GM19043 (cell line): ENCODE results near the gene SEC22B.
"Not testable (repeated sequence)": the region's sequence is repeated elsewhere in the genome, so short reads cannot be mapped to it uniquely, and the experiment has no call there.

Experiments
- ATAC-seq: cut with Tn5 transposase; IDR thresholded peaks from one replicate; pipeline ENCODE4 v1.9.1; 2021; ENCODE audit warnings: low read depth; ENCODE audit not compliant: unreplicated experiment

SEC22B gene

GRCh38 chr1:120120525-120120924 lies 55.8 kb downstream of the SEC22B start:
- ATAC-seq, result not testable (repeated sequence)

DNA sequence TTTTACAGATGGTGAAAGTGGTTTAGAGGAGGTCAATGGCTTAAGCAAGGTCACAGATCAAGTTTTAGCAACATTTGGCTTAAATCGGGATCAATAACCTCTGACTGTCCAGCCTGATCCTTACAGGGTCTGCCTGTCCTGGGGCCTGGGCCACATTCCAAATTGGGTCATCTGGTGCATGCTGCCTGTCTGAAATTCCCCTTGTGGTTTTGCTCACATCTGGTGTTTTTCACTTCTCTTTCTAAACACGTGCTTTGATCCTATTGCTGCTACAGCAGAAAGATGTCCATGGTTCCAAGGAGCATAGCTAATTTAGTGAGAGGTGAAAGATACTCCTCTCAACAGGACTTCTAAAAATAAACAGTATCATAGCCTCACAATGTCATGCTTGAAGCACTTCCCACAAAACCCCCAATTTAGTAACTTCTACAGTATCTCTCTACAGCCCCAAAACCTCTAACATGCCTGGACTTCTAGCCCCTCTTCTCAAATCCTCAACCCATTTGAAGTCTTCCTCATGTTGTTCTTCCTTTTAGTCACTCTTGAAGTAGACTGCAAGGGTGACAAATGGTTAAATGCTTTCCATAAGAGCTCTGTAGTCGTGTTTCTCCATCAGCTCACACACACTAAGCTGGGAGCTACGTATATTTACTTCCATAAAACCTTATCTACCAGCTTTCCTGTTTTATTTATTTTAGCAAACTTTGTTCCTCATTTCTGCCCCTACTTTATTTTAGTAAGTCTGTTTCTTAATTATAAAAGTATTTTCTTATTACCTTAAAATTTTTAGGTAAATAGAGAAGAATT lies 58.7 kb downstream of the SEC22B start:
- ATAC-seq, result peak; percentile 38

GRCh38 chr1:120116094-120116493 lies 60.2 kb downstream of the SEC22B start:
- ATAC-seq, result not testable (repeated sequence)

DNA sequence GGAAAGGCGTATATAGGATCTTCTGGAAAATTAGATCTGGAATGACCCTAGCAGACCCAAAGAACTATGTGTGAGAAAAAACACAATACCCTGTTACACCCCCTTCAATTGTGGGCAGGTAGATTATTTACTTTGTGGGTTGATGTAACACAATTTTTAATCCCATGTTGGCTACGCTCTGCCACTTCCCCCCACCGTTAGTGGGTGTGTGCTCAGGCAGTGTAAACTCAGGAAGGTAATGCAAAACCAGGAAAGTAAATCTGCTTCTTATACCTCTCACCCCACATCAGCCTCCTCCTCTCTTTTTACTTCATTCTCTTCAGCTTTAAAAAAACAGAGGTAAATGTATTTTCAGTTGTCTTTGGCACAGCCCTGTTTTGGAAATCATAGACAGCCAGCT lies 63.2 kb downstream of the SEC22B start:
- not testable (repeated sequence) for ATAC-seq

GRCh38 chr1:120112212-120112611 lies 64.1 kb downstream of the SEC22B start:
- ATAC-seq, result not testable (repeated sequence)

DNA sequence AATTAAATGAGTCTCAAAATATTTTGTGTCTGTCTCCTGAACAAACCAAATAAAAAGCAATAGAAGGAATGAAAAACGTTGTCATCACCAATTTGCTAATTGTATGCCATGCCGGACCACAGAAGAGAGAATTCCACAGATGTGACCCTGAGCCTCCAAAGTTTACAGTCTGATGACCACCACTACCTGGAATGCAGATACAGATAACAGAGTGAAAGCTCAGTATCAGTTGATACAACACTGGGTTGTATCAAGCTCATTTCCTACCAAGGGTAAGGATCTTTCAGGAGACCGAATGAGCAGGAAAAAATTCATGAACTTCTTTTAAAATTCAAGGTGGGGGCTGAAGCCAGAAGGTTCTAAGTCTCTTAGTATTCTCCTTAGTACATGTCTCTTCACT lies 64.5 kb downstream of the SEC22B start:
- not testable (repeated sequence) for ATAC-seq

GRCh38 chr1:120111008-120111407 lies 65.3 kb downstream of the SEC22B start:
- not testable (repeated sequence) for ATAC-seq

- not testable (repeated sequence) for ATAC-seq
Measured at GRCh38 chr1:120109656-120110055, 66.7 kb downstream of the SEC22B start.

DNA sequence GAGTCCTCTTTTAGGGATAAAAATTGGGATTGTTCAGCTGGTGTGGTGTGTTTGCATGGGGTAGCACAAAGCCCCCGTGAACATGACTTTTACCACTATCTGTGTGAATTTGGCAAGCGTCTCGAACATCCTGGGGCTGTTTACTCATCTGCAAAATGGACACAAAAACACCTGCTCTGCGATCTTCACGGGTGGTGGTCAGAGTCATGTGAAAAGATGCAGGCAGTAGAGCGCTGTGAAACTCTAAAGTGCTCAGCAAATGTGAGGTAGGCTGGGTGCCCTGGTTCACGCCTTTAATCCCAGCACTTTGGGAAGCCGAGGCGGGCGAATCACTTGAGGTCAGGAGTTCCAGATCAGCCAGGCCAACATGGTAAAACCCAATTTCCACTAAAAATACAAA lies 67.1 kb downstream of the SEC22B start:
- ATAC-seq, result not testable (repeated sequence)

DNA sequence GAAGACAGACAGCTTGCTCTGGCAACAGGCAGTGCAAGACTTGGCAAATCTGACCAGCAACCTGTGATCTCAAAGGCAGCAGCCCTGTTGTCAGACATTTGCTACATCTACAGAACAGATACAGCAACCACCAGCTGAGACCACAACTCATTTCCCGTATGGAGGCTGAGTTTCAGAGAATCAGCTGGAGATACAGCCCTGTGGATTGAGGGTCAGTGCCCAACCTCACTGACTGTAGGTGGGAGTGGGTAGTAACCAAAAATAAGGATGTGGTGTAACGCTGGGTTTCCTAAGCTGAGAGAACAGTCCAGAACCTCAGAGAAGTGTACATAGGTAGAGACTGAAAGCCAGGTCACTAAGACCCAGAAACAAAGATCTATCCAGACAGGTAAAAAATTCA lies 71.0 kb downstream of the SEC22B start:
- ATAC-seq, result not testable (repeated sequence)

- ATAC-seq, result not testable (repeated sequence)
Measured at GRCh38 chr1:120103768-120104167, 72.6 kb downstream of the SEC22B start.

DNA sequence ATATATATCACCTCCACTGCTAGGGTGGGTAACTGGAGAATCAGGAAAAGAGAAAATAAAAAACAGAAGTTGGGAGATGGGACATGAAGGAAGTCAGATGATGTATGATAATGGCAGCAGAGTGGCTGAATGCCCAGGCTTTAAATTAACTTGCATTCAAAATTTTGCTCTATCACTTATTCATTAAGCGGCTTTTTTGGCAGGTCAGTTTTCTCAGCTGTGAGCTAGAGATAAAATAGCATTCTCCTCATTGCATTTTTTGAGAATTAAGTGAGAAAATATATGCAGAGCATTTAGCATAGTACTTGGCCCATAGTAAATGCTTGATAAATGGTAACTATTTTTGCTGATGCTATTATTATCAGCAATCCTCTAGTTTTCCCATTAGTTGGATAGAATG lies 74.7 kb downstream of the SEC22B start:
- not testable (repeated sequence) for ATAC-seq
